AG04449 (cell line): Measurements from ENCODE around the gene CHMP1B.

ENCODE experiments used
- CTCF ChIA-PET: fragments of 350-600 bp; formaldehyde crosslinking; extraction: SDS; loops from one replicate; lab custom pipeline; 2021; ENCODE audit warnings: antibody characterized with exemption; lab: Yijun Ruan, JAX
- POLR2A ChIA-PET: fragments of 400-600, 350-600 bp; formaldehyde crosslinking; extraction: SDS; loops from one replicate; lab custom pipeline; 2020; ENCODE audit warnings: antibody characterized with exemption, inconsistent platforms; lab: Yijun Ruan, JAX
- DNase-seq: peaks from one replicate; pipeline ENCODE4 v3.0.0-alpha.2; 2010; ENCODE audit warnings: low read depth, low spot score
- H3K4me3 ChIP-seq: 2 replicates; pipeline ENCODE4 v1.5.1; 2011; ENCODE audit warnings: low read depth, mild to moderate bottlenecking, control low read depth, low read length
- CTCF ChIP-seq: IDR thresholded peaks from one replicate; pipeline ENCODE4 v1.5.1; 2011; ENCODE audit warnings: mild to moderate bottlenecking, moderate library complexity, low read length, control low read depth, inconsistent platforms; ENCODE audit not compliant: insufficient read depth; ENCODE audit errors: missing control alignments

Gene CHMP1B

DNA sequence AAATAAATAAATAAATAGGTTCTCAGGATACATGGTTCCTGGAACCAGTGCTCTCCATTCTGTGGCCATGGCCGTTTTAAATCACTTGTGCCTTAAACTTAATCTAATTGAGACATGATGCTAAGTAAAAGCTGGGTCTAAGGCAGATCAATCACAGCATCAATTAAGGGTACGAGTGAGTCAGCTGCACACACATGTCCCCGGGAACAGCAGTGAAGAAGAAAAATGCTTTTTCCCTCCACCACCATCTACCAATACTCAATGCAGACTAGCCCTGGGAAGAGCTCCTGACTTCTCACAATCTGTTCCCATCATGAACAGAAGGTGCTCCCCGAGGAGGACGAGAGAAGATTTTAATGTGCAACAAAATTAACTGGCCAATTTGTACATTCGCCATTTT is 6.8 kb upstream of the CHMP1B start:
- TF ChIP-seq CTCF = no peak
- DNase-seq = no peak
- ChIA-PET POLR2A (no interaction called here), CTCF (interaction anchor here (1.5 kb wide), 1 partner anchor 94 kb away, joined by 3 read pairs; no protein-coding TSS in a partner anchor)
- no peak overlapping the region for H3K4me3 ChIP-seq

GRCh38 chr18:11845654-11846053 is 5.6 kb upstream of the CHMP1B start:
- POLR2A ChIA-PET = no interaction called here
- H3K4me3 ChIP-seq = no peak overlapping the region
- no peak for DNase-seq
- no peak for TF ChIP-seq CTCF
- CTCF ChIA-PET = interaction anchor here (1.5 kb wide), 1 partner anchor 92 kb away, joined by 3 read pairs; no protein-coding TSS in a partner anchor

DNA sequence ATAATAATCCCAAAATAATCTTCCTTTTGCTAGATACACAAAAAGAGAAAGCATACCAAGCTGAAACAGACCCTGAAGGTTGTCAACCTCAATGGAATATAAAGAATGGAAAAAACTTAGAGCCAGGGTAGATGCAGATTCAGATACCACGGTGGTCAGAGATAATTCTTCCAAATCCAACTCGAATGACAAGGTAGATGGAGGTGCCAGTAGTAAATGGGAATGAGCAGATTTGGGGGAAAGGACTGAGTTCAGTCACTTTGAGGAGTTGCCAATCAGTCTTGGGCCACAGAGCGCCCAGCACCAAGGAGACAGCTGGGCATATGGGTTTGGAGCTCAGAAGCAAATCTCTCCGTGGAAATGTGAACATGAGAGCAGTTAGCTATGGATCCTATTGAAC is 3.4 kb upstream of the CHMP1B start:
- ChIA-PET CTCF (no interaction called here), POLR2A (no interaction called here)
- no peak for DNase-seq
- H3K4me3 ChIP-seq = no peak overlapping the region
- no peak for TF ChIP-seq CTCF

DNA sequence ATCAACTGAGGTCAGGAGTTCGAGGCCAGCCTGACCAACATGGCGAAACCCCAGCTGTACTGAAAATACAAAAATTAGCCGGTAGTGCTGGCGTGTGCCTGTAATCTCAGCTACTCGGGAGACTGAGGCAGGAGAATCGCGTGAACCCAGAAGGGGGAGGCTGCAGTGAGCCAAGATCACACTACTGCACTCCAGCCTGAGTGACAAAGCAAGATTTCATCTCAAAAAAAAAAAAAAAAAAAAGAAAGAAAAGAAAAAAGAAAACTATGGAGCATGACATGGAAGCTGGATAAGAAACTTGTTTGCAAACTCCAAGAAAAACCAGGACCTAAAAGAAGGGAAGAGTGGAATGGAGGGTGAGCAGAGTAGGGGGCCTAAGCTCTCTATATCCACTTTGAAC is 1.9 kb upstream of the CHMP1B start:
- H3K4me3 ChIP-seq = no peak overlapping the region

DNA sequence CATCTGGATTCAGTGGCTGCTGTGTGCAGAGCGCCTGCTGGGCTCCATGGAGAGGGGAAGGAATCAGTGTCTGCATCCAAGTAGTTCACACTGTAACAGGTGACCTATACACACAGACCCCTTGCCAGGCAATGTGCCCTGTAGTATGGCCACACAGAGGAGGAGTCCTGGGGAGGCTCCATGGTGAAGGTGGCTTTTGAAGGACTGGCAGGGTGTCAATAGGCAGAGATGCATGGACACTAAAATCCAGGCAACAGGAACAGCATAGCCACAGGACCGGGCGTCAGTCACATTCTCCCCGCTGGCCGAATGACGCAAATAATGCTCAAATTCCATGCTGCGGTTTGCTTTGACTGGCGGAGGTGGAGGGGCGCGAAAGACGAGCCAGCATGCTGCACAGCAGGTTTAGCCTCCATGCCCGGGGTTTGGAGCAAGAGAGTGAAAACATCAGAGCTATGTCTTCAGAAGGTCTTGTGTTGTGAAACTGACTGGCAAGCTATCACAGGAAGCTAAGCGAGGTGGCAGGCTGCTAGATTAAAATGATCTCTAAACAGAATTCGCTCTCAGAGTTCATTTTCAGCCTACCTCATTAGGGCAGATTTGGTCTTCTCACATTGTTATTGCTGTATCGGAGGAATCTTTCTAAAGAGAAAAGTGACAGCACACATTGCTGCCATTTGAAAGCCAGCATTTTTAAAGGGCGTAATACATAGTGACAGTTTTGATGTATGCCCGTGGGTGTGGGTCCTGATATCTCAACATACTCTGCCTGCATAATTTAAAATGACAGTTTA is 1.2 kb upstream of the CHMP1B start:
- POLR2A ChIA-PET = interaction anchor here (0.6 kb wide), 1 partner anchor 226 kb away, joined by 3 read pairs; no protein-coding TSS in a partner anchor
- H3K4me3 ChIP-seq = peak overlapping the region; percentile 96
- peak; percentile 77 for DNase-seq
- no peak for TF ChIP-seq CTCF
- CTCF ChIA-PET = interaction anchor here (1.0 to 2.2 kb wide), 4 partner anchors 15 to 188 kb away, joined by 3 to 11 read pairs (median 3); no protein-coding TSS in a partner anchor

More for the DNA sequence above, 1.9 kb upstream of the CHMP1B start:
- ChIA-PET POLR2A (no interaction called here), CTCF (interaction anchor here (1.5 to 2.2 kb wide), 2 partner anchors 14 to 117 kb away, joined by 3 to 11 read pairs; no protein-coding TSS in a partner anchor)
- DNase-seq = no peak
- TF ChIP-seq CTCF = no peak

DNA sequence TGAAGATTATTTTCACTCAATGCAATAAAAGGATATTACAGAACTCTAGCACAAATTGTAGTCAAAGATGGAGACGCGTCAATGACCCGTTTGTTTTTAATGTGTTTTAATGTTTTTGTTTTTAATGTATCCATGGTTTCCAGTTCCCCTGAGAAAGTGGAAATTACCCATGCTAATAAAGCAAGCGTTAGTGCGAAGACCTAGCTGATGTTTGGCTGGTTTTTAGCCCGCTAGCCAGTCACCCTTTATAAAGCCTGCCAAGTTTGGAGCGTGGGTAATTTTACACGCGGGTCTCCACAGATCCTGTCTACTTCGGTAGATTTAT is 430 bp upstream of the CHMP1B start:
- no peak for DNase-seq
- H3K4me3 ChIP-seq = peak overlapping the region; percentile 96
- CTCF ChIA-PET = interaction anchor here (1.0 to 2.2 kb wide), 3 partner anchors 118 to 188 kb away, joined by 3 to 11 read pairs (median 3); no protein-coding TSS in a partner anchor
- POLR2A ChIA-PET = no interaction called here
- TF ChIP-seq CTCF = no peak
